GM18858 (cell line): ENCODE data around the gene HORMAD2.
"Not testable (repeated sequence)": the region's sequence is repeated elsewhere in the genome, so short reads cannot be mapped to it uniquely, and the experiment has no call there.

Experiments
- ATAC-seq: cut with Tn5 transposase; IDR thresholded peaks from one replicate; pipeline ENCODE4 v1.9.1; 2021; ENCODE audit not compliant: unreplicated experiment

The HORMAD2 gene

GRCh38 chr22:30056015-30056414, 24.2 kb upstream of the HORMAD2 start:
- no peak for ATAC-seq

- no peak for ATAC-seq
These were observed 22.9 kb upstream of the HORMAD2 start for GRCh38 chr22:30057375-30057774.

GRCh38 chr22:30059346-30060020, 20.8 kb upstream of the HORMAD2 start:
- not testable (repeated sequence) for ATAC-seq

GRCh38 chr22:30061094-30061493, 19.2 kb upstream of the HORMAD2 start:
- not testable (repeated sequence) for ATAC-seq

- no peak for ATAC-seq
These were observed 18.0 kb upstream of the HORMAD2 start for GRCh38 chr22:30062259-30062658.

GRCh38 chr22:30062950-30063349, 17.3 kb upstream of the HORMAD2 start:
- ATAC-seq, result no peak

- no peak for ATAC-seq
These were observed 16.1 kb upstream of the HORMAD2 start for GRCh38 chr22:30064172-30064571.

- no peak for ATAC-seq
These were observed 6.5 kb upstream of the HORMAD2 start for GRCh38 chr22:30073743-30074142.

GRCh38 chr22:30074147-30074546, 6.1 kb upstream of the HORMAD2 start:
- no peak for ATAC-seq

- ATAC-seq, result no peak
These were observed 5.3 kb upstream of the HORMAD2 start for GRCh38 chr22:30074994-30075393.

GRCh38 chr22:30077279-30077880, 2.9 kb upstream of the HORMAD2 start:
- ATAC-seq, result no peak

- no peak for ATAC-seq
These were observed 1.6 kb upstream of the HORMAD2 start for GRCh38 chr22:30078320-30079311.

GRCh38 chr22:30080805-30081204, 541 bp downstream of the HORMAD2 start:
- ATAC-seq, result no peak

GRCh38 chr22:30086496-30086895, 6.2 kb downstream of the HORMAD2 start:
- no peak for ATAC-seq

GRCh38 chr22:30087037-30087436, 6.8 kb downstream of the HORMAD2 start:
- not testable (repeated sequence) for ATAC-seq

- ATAC-seq, result no peak
These were observed 7.3 kb downstream of the HORMAD2 start for GRCh38 chr22:30087611-30088010.

GRCh38 chr22:30088468-30088867, 8.2 kb downstream of the HORMAD2 start:
- ATAC-seq, result no peak

GRCh38 chr22:30089655-30089974, 9.4 kb downstream of the HORMAD2 start:
- ATAC-seq, result no peak

- no peak for ATAC-seq
These were observed 12.4 kb downstream of the HORMAD2 start for GRCh38 chr22:30092686-30093085.

- ATAC-seq, result no peak
These were observed 14.5 kb downstream of the HORMAD2 start for GRCh38 chr22:30094804-30095203.

GRCh38 chr22:30097861-30098260, 17.6 kb downstream of the HORMAD2 start:
- no peak for ATAC-seq

GRCh38 chr22:30100770-30101169, 20.5 kb downstream of the HORMAD2 start:
- ATAC-seq, result not testable (repeated sequence)
